Central memory CD8-positive, alpha-beta T cell (primary cell): ENCODE results near the gene CSNK1A1L.

Experiments used
- ATAC-seq: fragments of 150-1000 bp; cut with Tn5 transposase; replicated peaks from 2 replicates; pipeline ENCODE4 v1.10.0; 2022; ENCODE audit warnings: mild to moderate bottlenecking, moderate FRiP score, moderate number of reproducible peaks; ENCODE audit not compliant: poor library complexity, severe bottlenecking; ENCODE audit errors: extremely low read depth
- DNase-seq, 2 donors: peaks; one replicate each; pipeline ENCODE4 v3.0.0; 2021; ENCODE audit warnings: low spot score in 2 of 2
- H3K27ac Mint-ChIP-seq: one replicate; pipeline ENCODE4 v1.8.0; 2022; ENCODE audit warnings: low read depth, mild to moderate bottlenecking, moderate library complexity, mixed read lengths
- H3K27me3 Mint-ChIP-seq: one replicate; pipeline ENCODE4 v1.8.0; 2022; ENCODE audit warnings: mixed read lengths
- H3K36me3 Mint-ChIP-seq: one replicate; pipeline ENCODE4 v1.8.0; 2022; ENCODE audit warnings: mild to moderate bottlenecking, moderate library complexity, mixed read lengths; ENCODE audit not compliant: insufficient read depth
- H3K4me1 Mint-ChIP-seq: one replicate; pipeline ENCODE4 v1.8.0; 2022; ENCODE audit warnings: mixed read lengths
- H3K4me3 Mint-ChIP-seq: one replicate; pipeline ENCODE4 v1.8.0; 2022; ENCODE audit warnings: mild to moderate bottlenecking, moderate library complexity, mixed read lengths
- H3K9me3 Mint-ChIP-seq: one replicate; pipeline ENCODE4 v1.8.0; 2022; ENCODE audit warnings: mixed read lengths

The CSNK1A1L gene

GRCh38 chr13:37101201-37101600 lies 4.3 kb downstream of the CSNK1A1L start:
- peaks cover 17% of the 10 kb centered on the region for H3K27me3 Mint-ChIP-seq
- H3K4me3 Mint-ChIP-seq: no peak overlapping the region
- H3K27ac Mint-ChIP-seq: no peak overlapping the region
- no peaks in the 10 kb centered on the region for H3K4me1 Mint-ChIP-seq
- no peaks in the 10 kb centered on the region for H3K9me3 Mint-ChIP-seq
- ATAC-seq (no peak), DNase-seq (no peak)
- peaks cover 1% of the 10 kb centered on the region for H3K36me3 Mint-ChIP-seq

DNA sequence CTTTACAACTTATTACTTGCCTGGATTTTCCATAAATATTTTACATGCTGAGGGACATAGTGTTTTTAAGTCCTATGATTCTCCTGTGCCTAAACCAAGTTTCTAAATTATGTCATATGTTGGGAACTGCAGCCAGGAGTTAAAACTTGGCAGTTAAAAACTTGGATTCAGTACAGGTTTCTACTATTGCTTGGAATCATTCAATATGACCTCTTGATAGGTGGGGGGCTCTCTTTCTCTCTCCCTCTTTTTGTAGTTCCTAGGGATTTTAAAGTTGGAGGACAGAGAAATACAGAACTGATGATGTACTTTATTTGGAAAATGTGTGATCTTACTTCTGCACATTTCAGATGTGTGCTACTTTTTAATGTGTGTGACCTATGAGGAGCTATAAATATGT lies 4.7 kb downstream of the CSNK1A1L start:
- ATAC-seq (no peak), DNase-seq (no peak)
- H3K27ac Mint-ChIP-seq: no peak overlapping the region
- H3K27me3 Mint-ChIP-seq: peaks cover 12% of the 10 kb centered on the region
- no peak overlapping the region for H3K4me3 Mint-ChIP-seq
- H3K36me3 Mint-ChIP-seq: peaks cover 1% of the 10 kb centered on the region
- H3K4me1 Mint-ChIP-seq: no peaks in the 10 kb centered on the region
- no peaks in the 10 kb centered on the region for H3K9me3 Mint-ChIP-seq

DNA sequence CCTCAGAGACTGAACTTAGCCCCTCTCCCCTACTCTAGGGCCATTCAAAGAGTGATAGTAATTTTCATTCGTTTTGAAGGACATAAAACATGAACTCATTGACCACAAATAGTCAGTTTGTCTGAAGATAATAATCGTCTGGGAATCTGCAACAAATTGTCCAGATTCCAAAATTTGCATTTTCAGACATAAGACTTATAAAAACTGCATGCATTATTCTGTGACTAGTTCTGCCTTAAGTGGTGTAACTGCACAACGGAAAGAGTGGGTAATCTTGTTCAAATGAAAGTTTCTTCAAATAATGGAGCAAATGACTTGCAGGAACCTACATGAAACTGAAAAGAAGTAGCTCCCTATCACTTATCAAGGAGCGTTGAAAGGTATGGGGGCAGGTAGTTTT lies 8.4 kb downstream of the CSNK1A1L start:
- no peak for DNase-seq
- no peak for ATAC-seq
- peaks cover 28% of the 10 kb centered on the region for H3K27me3 Mint-ChIP-seq
- H3K36me3 Mint-ChIP-seq: peaks cover 1% of the 10 kb centered on the region
- H3K4me3 Mint-ChIP-seq: no peak overlapping the region
- H3K4me1 Mint-ChIP-seq: no peaks in the 10 kb centered on the region
- no peak overlapping the region for H3K27ac Mint-ChIP-seq
- no peaks in the 10 kb centered on the region for H3K9me3 Mint-ChIP-seq

DNA sequence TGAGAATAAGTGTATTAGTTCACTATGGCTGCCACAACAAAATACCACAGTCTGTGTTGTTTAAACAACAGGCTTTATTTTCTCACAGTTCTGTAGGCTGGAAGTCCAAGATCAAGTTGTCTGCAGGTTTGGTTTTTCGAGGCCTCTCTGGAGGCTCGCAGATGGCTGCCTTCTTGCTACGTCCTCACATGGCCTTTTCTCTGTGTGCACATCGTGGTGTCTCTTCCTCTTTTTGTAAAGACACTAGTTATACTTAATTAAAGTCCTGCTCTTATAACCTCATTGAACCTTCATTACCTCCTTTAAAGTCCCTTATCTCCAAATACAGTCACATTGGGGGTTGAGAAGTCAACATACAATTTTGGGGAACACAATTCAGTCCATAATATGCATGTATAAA lies 10.6 kb downstream of the CSNK1A1L start:
- Mint-ChIP-seq H3K4me3 (no peak overlapping the region), H3K27ac (no peak overlapping the region), H3K9me3 (no peaks in the 10 kb centered on the region), H3K27me3 (peaks cover 25% of the 10 kb centered on the region), H3K36me3 (peaks cover 1% of the 10 kb centered on the region), H3K4me1 (no peaks in the 10 kb centered on the region)
- no peak for DNase-seq
- ATAC-seq: no peak

- Mint-ChIP-seq H3K4me1 (no peaks in the 10 kb centered on the region), H3K9me3 (no peaks in the 10 kb centered on the region), H3K36me3 (peaks cover 1% of the 10 kb centered on the region), H3K27ac (no peak overlapping the region), H3K4me3 (no peak overlapping the region), H3K27me3 (peaks cover 24% of the 10 kb centered on the region)
- DNase-seq: no peak
- ATAC-seq: no peak
Observed at GRCh38 chr13:37094099-37094498, 11.4 kb downstream of the CSNK1A1L start.

GRCh38 chr13:37091835-37092234 lies 13.6 kb downstream of the CSNK1A1L start:
- DNase-seq: no peak
- H3K9me3 Mint-ChIP-seq: no peaks in the 10 kb centered on the region
- H3K27ac Mint-ChIP-seq: no peak overlapping the region
- ATAC-seq: no peak
- no peaks in the 10 kb centered on the region for H3K36me3 Mint-ChIP-seq
- peaks cover 43% of the 10 kb centered on the region for H3K27me3 Mint-ChIP-seq
- no peaks in the 10 kb centered on the region for H3K4me1 Mint-ChIP-seq
- no peak overlapping the region for H3K4me3 Mint-ChIP-seq

GRCh38 chr13:37090912-37091311 lies 14.6 kb downstream of the CSNK1A1L start:
- ATAC-seq (no peak), DNase-seq (no peak)
- Mint-ChIP-seq H3K4me1 (no peaks in the 10 kb centered on the region), H3K9me3 (no peaks in the 10 kb centered on the region), H3K4me3 (no peak overlapping the region), H3K36me3 (no peaks in the 10 kb centered on the region), H3K27me3 (peaks cover 52% of the 10 kb centered on the region), H3K27ac (no peak overlapping the region)

- Mint-ChIP-seq H3K9me3 (no peaks in the 10 kb centered on the region), H3K36me3 (no peaks in the 10 kb centered on the region), H3K27ac (no peak overlapping the region), H3K27me3 (peaks cover 52% of the 10 kb centered on the region), H3K4me1 (no peaks in the 10 kb centered on the region), H3K4me3 (no peak overlapping the region)
- no peak for ATAC-seq
- no peak for DNase-seq
Observed at GRCh38 chr13:37089495-37089894, 16.0 kb downstream of the CSNK1A1L start.

DNA sequence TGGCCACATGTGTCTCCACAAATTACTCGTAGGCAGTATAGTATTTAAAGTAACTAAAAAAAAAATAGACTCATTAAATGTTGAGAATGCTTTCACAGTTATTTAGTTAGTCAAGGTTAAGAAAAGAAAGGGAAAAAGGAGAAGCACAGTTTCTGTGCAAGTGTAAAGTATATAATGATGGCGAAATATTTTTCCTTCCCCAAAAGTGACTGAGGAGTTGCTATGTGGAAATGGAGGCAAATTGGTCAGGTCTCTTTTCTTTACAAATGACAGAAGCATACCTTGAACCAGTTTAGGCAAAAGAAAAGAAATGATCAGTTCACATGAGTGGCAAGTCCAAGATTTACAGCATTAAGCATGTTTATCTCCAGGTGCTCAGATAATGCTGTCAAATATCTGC lies 18.0 kb downstream of the CSNK1A1L start:
- ATAC-seq: no peak
- Mint-ChIP-seq H3K9me3 (no peaks in the 10 kb centered on the region), H3K4me3 (no peak overlapping the region), H3K27me3 (peaks cover 44% of the 10 kb centered on the region), H3K36me3 (no peaks in the 10 kb centered on the region), H3K27ac (no peak overlapping the region), H3K4me1 (no peaks in the 10 kb centered on the region)
- no peak for DNase-seq

DNA sequence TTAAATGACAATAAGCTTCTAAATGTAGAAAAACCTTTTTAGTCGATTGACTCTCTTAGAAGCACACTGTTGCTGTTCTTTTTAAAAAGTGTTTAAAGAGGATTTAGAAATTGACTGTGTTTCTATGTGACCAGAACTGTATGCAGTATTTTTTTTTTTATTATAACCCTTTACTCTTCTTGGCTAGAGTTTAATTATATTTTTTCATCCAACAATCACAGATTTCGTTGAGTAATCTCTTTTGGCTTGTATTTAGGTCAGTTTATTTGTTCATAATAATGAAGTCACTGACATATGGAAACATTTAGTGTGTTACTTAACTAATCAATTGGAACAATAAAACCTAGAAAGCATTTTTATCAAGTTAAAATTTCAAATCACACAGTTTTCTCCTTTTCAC lies 19.9 kb downstream of the CSNK1A1L start:
- no peak for ATAC-seq
- Mint-ChIP-seq H3K9me3 (no peaks in the 10 kb centered on the region), H3K4me3 (no peak overlapping the region), H3K27ac (no peak overlapping the region), H3K27me3 (peaks cover 58% of the 10 kb centered on the region), H3K4me1 (no peaks in the 10 kb centered on the region), H3K36me3 (no peaks in the 10 kb centered on the region)
- no peak for DNase-seq

GRCh38 chr13:37076818-37077217 lies 28.6 kb downstream of the CSNK1A1L start:
- Mint-ChIP-seq H3K4me1 (no peaks in the 10 kb centered on the region), H3K4me3 (no peak overlapping the region), H3K9me3 (no peaks in the 10 kb centered on the region), H3K27ac (no peak overlapping the region), H3K27me3 (peaks cover 15% of the 10 kb centered on the region), H3K36me3 (no peaks in the 10 kb centered on the region)
- no peak for ATAC-seq
- no peak for DNase-seq

DNA sequence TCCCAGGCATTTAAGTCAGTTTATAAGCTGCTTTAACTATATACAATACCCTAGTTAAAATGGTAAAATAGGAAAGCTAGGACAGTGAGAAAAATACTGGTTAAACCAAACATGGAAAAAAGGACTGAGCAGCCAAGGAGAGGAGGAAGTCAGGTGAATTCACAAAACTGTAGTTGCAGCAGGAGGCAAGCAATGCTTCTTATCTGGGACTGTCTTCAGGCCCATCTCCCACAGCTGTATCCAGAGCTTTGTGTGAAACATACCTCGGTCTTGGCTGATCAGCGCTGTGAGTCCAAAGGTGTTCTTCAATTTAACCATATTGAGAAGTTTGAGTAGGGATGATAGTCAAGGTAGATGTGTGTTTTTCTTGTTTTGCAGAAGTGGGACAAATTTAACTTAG lies 30.3 kb downstream of the CSNK1A1L start:
- Mint-ChIP-seq H3K9me3 (no peaks in the 10 kb centered on the region), H3K27me3 (no peaks in the 10 kb centered on the region), H3K4me1 (no peaks in the 10 kb centered on the region), H3K27ac (no peak overlapping the region), H3K4me3 (no peak overlapping the region), H3K36me3 (no peaks in the 10 kb centered on the region)
- no peak for ATAC-seq
- no peak for DNase-seq

DNA sequence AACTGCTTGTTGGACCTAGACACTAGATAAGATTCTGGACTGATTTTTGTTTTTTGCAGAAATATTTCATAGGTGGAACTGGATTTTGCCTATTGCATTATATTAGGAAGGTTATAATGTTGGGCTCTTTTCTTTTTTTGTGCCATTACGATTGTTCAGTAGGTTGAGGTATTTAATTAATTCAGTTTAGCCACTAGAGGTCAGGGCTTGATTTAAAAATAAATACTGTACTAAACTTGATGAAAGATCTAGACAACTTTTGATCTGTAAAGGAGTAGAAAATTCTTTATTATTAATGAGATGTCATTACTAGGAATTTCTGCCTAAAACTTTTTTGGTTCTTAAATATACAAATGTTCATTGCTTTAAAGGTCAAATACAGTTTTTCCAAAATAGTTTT lies 30.8 kb downstream of the CSNK1A1L start:
- Mint-ChIP-seq H3K9me3 (no peaks in the 10 kb centered on the region), H3K36me3 (no peaks in the 10 kb centered on the region), H3K4me1 (no peaks in the 10 kb centered on the region), H3K27me3 (no peaks in the 10 kb centered on the region), H3K27ac (no peak overlapping the region), H3K4me3 (no peak overlapping the region)
- ATAC-seq (no peak), DNase-seq (no peak)

DNA sequence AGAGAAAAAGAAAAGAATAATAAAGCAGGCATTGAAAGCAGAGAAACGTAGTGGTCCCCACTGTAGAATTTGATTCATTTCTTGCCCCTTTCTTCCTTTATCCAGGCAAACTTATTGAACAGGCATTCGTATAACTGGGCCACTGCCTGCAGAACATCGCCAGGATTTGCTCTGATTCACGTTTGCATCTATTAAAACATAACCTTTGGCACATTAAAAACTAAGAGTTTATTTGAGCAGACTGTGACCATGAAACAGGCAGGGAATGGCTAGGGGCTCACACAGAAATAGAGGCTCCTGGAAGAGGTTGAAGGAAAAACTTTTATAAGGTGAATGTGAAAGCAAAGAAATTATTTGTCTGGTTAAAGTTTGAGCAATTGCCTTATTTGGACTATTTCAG lies 33.4 kb downstream of the CSNK1A1L start:
- H3K36me3 Mint-ChIP-seq: no peaks in the 10 kb centered on the region
- H3K27me3 Mint-ChIP-seq: no peaks in the 10 kb centered on the region
- no peak overlapping the region for H3K4me3 Mint-ChIP-seq
- ATAC-seq (no peak), DNase-seq (no peak)
- no peaks in the 10 kb centered on the region for H3K4me1 Mint-ChIP-seq
- H3K9me3 Mint-ChIP-seq: no peaks in the 10 kb centered on the region
- H3K27ac Mint-ChIP-seq: no peak overlapping the region
